CD4-positive, alpha-beta T cell treated with Interleukin-17A for 1 hour (primary cell): ENCODE data around the gene PADI3.
A peak's percentile ranks its signal among the peaks of the same experiment; 100 is the strongest.

Source experiments
- DNase-seq: peaks from one replicate; pipeline ENCODE4 v3.0.0-alpha.2; 2020

PADI3 gene

DNA sequence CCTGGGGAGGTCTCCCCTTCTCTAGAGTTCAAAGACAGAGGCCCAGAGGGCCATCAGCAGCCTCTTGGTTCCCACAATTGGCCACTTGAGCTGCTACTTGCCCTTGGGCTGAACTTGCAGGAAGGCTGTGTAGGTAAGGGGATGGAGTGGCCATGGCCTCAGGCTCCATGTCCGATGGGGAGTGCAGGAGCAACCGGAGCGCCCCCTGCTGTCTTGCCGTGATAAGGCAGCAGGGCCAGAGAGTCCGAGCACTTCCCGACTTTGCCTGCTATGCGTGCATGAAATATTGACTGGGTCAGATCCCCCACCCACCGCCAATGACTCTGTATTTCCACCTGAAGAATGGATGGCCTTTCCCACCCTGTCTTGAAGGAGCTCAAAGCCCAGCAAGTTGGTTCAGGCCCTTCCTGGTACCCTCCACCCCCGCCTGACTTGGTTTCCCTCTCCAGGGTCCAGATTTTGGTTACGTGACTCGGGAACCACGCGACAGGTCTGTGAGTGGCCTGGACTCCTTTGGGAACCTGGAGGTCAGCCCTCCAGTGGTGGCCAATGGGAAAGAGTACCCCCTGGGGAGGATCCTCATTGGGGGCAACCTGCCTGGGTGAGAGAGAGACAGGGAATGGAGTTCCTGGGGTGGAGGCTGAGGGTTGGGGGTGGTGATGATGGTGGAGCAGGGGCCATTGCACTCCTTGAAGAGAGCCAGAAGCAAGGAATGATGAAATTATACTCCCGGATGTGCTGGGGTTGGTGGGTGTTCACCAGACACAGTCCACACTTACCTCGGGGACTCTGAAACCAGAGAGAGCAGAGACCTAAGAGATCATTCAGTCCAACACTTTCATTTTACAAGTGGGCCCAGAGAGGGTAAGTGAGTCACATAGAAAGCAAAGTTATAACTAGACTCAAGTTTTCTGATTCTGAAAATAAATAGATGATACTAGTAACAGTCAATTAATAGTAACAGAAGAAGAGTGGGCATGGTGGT is 25.6 kb downstream of the PADI3 start:
- DNase-seq: peak; percentile 6

DNA sequence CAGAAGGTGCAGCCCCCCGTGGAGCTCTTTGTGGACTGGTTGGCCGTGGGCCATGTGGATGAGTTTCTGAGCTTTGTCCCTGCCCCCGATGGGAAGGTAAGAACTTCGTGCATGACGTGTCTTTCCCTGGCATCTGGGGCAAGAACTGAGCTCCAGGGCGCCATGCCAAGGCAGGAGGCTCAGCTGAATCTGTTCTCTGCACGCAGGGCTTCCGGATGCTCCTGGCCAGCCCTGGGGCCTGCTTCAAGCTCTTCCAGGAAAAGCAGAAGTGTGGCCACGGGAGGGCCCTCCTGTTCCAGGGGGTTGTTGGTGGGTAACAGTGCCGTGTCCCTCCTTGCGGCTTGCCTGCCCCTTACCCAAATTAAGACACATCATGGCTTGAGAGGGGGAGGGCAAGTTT is 27.7 kb downstream of the PADI3 start:
- no peak for DNase-seq

DNA sequence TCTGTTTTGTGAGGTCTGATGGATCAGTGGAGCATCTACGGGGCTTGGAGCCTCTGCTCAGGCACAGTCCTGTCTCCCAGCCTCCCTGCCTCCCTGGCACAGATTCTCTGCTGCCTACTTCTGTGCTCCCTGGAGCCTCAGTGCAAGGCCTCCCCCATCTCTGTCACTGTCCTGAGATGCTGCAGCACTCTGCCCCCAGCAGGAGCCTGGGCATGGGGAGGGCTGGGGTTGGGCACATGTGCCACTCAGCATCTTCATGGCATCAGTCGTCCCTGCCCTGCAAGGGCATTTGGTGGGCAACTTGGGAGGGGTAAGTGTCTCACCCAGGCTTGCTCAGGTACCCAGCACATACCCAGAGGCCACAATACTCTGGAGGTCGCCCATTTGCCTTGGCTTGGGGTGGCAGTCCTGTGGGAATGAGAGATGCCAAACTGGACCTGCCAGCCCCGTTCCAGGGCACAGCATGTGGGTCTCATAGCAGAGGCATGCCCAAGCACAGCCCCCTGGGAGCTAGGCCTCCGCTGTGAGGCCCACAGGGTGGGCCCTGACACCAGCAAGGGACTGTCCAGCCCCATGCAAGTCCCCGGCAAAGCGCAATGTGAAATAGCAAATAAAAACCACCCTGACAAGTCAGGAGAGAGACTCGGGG is 28.7 kb downstream of the PADI3 start:
- no peak for DNase-seq

DNA sequence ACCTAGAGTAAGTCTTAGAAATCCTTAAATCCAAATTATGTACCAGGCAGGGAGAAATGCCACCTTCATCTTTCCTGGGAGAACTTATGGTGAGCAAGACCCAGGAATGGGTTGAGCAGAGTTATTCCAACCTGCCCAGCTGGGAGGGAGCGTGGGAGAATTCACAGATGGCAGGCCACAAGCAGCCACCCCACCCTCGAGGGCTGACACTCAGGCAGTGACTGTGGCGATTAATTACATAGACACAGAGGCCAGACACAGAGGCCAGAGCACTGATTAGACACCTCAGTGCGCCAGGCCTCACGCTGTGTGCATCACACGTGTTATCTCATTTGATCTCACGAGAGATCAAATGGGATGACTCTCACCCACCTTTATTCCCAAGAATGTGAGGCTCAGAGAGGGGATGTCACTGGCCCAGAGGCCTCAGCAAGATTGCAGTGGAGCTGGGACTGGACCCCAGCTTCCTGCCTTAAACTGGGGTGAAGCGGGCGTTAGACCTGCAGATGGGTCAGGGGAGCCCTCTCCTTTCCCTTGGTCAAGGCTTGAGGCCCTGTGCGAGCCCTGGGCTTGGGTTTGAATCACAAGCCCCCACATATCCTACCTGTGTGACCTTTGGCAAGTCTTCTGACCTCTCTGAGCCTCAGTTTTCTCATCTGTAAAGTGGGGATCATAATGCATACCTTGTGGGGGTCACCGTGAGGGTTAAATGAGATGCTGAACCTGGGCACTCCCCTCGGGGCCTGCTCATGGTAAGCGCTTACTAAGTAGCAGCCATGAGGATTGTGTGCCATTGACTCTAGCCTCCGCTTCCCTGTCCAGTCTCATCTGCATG is 30.3 kb downstream of the PADI3 start:
- DNase-seq: no peak

DNA sequence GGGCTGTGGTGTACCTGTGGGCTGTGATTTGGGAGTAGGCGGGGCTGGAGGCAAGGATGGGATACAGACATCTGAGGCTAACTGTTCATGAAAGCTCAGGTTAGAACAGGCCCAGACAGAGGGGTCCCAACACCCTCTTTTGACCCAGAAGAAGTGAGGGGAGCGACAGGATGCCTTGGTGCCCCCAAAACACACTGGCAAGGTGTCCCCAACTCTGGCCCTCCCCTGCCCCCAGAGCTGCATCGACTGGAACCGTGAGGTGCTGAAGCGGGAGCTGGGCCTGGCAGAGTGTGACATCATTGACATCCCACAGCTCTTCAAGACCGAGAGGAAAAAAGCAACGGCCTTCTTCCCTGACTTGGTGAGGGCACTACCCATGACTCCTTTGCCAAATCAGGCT is 31.5 kb downstream of the PADI3 start:
- no peak for DNase-seq

DNA sequence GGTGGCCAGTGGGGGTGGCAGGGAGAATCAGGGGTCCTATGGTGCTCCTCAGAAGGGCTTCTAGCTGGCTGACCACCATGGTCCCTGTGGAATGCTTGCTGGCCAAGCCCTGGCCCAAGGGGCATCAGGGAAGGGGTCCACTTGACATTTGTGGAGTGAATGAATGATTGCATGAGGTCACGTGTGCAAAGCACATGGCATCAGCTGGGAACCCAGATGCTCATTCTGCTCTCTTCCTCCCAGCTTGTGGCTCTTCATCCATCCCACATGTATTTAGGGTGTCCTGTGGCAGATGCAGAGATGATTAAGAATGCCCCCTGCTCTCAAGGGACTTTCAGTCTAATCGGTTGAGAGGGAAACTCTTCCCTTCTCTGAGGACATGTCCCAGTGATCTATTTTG is 32.0 kb downstream of the PADI3 start:
- no peak for DNase-seq

DNA sequence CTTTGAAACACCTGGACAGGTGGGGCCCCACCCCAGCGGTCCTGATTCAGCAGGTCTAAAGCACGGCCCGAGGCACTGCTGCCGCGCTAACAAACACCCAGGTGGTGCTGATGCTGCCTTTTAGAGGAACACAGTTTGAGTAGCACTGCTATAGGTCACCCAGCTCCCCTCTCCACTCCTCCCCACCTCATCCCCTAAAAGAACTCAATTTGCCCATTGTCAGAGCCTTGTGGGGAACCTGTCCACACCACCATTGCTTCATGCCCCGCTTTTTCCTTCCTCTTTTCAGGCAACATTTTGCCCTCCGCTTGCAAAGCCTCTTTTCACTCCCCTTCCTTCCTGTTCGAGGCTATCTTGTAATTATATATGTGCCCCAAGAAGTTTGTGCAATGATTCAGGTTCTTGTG is 32.9 kb downstream of the PADI3 start:
- DNase-seq: peak; percentile 2

DNA sequence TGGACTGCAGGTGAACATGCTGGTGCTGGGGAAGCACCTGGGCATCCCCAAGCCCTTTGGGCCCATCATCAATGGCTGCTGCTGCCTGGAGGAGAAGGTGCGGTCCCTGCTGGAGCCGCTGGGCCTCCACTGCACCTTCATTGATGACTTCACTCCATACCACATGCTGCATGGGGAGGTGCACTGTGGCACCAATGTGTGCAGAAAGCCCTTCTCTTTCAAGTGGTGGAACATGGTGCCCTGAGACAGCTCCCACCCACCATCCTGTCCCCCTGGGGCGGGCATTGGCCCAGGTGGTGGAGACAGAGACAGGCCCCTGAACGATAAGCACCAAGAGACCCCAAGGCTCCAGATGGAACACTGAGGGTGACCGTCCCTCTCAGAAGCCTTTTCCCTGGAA is 33.9 kb downstream of the PADI3 start:
- DNase-seq: no peak

DNA sequence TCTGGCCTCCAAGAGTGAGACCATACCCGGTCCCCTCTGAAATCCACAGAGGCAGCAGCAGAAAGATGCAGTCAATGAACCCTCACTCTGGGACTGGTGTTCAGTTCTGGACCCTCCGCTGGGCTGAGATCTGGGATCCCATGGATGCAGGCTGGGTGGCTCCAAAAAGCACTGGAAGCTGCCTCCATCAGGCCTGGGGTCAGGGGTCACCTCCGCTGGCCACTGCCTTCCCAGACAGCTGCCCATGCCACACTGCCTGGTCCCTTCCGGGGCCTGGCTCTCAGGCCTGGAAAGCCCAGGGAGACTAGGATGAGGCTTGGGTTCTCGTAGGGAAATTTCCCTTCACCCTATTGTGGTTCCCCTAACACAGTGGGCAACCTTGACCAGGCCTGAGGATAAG is 37.7 kb downstream of the PADI3 start:
- no peak for DNase-seq

DNA sequence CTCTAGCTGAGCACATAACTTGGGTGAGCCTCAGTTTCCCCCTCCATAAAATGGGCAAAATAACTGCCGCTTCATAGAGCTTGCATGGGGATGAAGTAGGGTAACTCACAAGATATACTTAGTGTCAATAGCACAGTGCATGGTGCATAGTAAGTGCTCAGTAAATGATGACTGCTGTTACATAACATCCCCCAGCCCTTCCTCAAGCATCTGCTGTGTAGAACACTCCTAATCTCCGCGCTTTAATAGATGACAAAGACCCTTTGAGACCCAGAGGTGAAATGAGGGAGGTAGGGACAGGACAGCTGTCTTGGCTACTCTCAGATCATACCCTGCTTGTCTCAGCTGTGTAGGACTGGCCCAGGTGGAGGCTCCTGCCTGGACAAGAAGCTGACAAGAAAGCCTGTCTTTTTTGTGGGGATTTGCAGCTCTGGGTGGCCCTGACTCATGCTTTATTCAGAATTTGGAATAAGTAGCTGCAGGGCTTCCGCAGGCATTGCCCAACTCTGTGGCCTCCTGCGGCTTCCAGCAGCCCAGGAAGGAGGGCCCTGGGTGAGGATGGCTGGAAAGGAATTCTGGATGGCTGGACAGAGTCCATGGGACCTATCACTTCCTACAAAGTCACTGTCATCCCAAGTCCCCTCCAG is 38.4 kb downstream of the PADI3 start:
- no peak for DNase-seq

DNA sequence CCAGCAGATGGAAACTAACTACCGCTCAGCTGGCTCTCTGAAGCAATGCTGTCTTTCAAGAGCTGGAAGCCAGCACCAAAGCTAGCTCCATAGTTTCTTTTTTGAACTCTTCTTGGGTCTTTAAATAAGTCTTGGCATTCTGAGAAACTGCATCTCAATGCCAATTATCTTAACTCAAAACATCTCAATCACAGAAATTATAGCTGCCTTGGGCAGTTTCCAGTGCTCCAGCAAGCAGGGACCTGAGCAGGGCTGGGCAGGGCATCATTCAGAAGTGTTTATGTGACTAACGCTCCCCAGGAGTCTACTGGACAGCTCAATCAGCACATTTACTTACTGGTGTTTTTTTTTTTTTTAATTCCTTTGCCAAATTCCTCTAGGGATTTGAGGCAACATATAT is 40.8 kb downstream of the PADI3 start:
- no peak for DNase-seq

DNA sequence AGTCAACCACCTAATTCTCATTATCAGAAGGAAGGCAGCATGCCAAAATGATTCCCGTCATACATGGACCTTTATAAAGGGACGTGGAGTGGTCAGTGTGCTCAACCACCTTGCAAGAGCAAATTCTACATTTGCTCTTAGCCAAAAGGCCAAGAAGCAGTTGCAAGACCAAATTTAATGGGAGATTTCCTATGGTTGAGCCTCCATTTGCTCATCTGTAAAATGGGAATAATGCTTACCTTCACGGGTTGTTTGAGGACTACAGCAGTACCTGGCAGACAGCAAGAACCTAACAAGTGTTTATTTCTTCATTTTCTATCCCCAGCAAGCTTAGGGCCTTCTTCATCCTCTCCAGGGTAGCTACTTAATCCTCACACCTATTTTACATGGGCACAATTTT is 41.7 kb downstream of the PADI3 start:
- no peak for DNase-seq

DNA sequence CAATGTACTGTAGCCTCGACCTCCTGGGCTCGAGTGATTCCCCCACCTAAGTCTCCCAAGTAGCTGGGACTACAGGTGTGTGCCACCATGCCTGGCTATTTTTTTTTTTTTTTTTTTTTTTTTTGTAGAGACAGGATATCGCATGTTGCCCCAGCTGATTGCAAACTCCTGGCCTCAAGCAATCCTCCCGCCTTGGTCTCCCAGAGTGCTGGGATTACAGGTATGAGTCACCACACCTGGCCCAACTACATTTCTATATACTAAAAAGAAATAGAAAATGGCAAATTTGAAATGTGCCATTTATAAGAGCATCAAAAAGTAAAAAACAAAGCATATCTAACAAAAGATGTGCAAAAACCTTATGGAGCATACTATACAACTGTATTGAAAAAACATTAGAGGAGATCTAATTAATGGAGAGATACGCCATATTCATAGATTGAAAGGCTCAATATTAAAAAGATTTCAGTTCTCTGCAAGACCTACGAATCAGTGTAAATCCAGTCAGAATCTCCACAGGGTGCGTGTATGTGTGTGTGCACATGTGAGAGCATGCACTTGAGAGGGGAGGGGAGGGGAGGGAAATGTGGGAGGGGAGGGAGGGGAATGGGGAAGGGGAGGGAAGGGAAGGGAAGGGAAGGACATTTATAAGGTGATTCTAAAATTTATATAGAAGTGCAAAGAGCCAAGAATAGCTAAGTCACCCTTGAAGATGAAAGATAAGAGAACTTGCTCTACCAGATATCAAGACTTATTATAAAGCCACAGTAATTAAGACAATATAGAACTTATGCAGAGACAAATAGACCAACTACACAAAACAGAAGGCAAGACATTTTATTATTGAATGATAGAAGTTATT is 43.6 kb downstream of the PADI3 start:
- no peak for DNase-seq

DNA sequence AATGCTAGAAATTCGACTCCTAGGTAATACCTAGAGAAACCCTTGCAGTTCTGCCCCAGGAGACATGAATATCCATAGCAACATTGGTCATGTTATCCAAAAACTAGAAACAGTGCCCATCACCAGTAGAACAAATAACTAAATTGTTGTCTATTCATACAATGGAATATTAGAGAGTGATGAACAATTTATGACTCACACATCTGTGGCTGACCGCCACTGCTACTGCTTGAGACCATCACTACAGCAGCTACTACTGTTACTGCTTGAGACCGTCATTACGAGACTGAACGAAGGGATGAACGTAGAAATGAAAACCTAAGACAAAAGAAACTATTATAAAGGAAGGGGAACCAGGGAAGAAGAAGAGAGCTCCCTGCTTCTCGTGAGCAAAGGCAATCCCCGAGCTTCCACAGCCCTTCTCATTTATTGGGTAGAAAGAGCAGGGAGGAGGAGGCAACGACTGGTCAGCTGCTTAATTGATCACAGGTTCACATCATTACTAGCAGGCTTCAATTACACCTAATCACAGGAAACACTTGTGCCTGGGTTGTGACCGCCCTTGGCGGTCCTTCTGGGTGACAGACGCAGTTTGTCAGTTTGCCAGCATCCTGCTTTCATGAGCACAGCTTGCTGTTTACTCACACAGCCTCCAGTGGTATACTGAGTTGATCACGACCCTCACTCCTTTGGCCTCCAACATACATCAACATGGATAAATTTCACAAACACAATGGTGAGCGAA is 45.0 kb downstream of the PADI3 start:
- no peak for DNase-seq

DNA sequence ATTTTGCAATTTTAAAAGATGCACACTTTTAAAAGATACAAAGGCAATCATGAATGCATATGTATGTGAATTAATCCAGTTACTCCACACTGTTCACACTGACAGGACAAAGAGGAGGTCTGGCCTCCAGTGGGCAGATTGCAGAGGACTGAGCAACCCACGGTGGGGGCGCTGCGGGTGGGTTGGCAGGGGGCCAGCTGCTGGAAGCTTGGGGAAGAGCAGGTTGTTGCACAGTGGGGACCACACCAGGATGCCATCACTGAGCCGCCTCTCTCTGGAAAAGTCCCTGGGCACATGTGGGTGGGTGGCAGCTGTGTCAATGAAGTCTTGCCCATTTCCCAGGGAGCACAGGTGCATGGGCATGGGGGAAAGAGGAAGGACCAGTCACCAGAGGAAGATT is 46.4 kb downstream of the PADI3 start:
- no peak for DNase-seq

DNA sequence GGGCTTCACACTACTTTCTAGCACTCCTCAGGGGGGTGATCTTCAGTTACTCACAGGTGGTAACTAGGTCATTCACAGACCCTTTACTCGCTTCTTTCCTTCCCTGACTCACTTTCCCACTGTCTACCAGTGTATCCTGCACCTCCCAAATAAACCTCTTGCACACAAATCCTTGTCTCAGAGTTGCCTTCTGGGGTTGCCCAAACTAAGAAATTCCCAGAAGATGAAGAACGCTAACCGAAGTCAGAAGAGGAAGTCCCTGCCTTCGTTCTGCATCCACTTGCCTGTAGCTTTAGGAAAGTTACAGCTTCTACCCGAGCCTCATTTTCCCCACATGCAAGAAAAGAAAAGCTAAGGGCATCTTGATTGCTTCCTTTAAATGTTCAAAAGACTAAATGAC is 47.2 kb downstream of the PADI3 start:
- no peak for DNase-seq

DNA sequence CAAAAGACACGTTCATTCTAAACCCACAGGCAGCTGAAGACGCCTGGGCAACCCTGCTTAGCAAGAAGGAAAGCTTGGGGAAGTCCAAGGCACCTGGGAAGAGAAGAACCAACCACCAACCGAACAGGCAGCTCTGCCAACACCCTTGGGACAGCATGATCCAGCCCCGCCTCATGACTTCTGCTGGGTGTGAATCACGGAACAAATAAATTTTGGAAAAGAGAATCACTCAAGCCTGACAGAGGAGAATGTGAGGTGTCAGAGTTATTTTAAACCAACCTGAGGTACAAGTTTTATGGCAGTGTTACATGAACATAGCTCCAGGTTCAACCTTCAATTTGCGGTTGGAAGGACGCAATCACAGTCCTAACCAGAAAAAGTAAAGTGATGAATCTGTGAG is 49.1 kb downstream of the PADI3 start:
- no peak for DNase-seq

DNA sequence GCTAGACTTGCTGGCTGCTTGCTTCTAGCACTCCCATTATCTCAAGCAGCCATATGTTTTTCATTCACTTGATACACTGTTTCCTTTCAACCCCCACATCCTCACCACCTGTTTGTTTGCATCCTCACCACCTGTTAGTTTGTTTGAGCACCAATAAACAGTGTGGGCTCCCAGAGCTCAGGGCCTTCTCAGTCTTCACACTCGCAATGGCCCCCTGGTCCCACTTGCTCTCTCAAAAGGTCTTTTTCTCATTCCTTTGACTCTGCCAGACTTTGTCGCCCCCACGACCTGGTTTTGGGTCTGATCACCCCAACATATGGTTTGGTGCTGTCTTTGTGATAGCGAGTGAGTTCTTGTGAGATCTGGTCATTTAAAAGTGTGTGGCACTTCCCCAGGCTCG is 52.9 kb downstream of the PADI3 start:
- DNase-seq: no peak

DNA sequence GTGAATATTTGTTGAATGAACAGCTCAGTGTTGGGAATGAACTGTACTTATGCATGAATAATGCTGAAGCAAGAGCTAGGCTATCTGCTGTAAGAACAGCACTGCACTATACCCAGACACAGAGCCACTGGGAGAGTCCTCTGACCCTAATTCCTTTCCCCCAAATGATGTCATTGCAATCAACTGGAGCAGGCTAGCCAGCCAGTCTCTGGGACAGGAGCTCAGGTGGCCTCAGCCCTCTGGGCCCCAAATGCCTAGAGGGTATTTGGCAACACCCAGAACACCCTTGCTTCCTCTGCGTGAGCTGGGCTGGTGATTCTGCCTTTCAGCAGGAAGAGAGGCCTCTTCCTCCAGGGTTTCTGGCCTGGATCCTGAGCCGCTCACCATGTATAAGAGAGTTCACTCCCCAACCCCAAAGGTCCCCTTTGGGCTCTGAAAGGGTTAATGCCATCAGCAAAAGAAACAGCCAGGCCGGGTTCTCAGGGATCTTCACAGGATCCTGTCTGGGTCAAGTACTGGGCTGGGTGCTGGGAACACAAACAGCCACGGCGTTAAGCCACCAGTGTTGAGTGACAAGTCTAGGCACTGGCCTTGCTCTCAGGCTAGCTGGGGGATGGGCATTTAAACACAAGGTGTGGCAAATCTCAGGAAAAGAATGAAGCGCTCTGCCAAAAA is 55.4 kb downstream of the PADI3 start:
- DNase-seq: no peak

DNA sequence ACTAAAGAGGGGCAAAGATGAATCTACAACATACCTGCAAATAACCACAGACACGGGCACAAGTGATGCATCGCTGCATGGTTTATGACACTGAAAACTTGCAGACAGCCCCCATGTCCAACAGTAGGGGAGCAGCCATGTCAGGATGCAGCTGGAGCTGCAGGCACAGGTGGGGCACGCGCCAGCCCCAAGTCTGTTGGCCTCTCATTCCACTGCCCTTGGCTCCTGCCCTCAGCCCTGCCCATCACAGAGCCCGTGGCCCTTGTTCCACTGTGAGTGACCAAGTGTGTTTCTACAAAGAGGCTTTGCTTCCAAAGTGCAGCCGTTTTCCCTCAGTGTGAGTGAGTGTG is 55.9 kb downstream of the PADI3 start:
- no peak for DNase-seq
